Endometrial microvascular endothelial cells (primary cell): Measurements from ENCODE around the gene NEO1. TPM values are rescaled to one million over a fixed set of nuclear protein-coding genes. Genes with fewer than 3 reads are reported as not detected.

Source experiments
- in situ Hi-C: cut with HindIII; loops from 2 replicates; pipeline ENCODE4 v1.10.0; 2017; ENCODE audit warnings: low sequenced_read_pairs, low pct_unique_long_range_greater_than_20kb; ENCODE audit errors: inconsistent ontology term
- total RNA-seq: library from RNA; depleted of rRNA; stranded (reverse); fragments of >200 nt; gene quantifications from one replicate; pipeline ENCODE4 v1.2.3, GENCODE V29; 2015; ENCODE audit errors: inconsistent ontology term

The NEO1 gene
- total RNA-seq, 1 donor from 2014 or later: not detected

GRCh38 chr15:73026511-73027054 lies 25.7 kb upstream of the NEO1 start:
- in situ Hi-C loops: no loop called here

- in situ Hi-C loops: no loop called here
Measured at GRCh38 chr15:73028031-73028430, 24.2 kb upstream of the NEO1 start.

GRCh38 chr15:73028831-73029451 lies 23.3 kb upstream of the NEO1 start:
- in situ Hi-C loops: no loop called here

GRCh38 chr15:73030122-73030679 lies 22.1 kb upstream of the NEO1 start:
- in situ Hi-C loops: no loop called here

GRCh38 chr15:73031648-73032047 lies 20.6 kb upstream of the NEO1 start:
- in situ Hi-C loops: no loop called here

- in situ Hi-C loops: no loop called here
Measured at GRCh38 chr15:73033611-73034010, 18.7 kb upstream of the NEO1 start.

- in situ Hi-C loops: no loop called here
Measured at GRCh38 chr15:73034221-73034620, 18.0 kb upstream of the NEO1 start.

GRCh38 chr15:73035221-73035620 lies 17.0 kb upstream of the NEO1 start:
- in situ Hi-C loops: no loop called here

GRCh38 chr15:73038220-73038619 lies 14.0 kb upstream of the NEO1 start:
- in situ Hi-C loops: no loop called here

GRCh38 chr15:73046073-73046472 lies 6.2 kb upstream of the NEO1 start:
- in situ Hi-C loops: no loop called here

GRCh38 chr15:73047882-73048281 lies 4.4 kb upstream of the NEO1 start:
- in situ Hi-C loops: no loop called here

GRCh38 chr15:73048624-73049295 lies 3.5 kb upstream of the NEO1 start:
- in situ Hi-C loops: no loop called here

GRCh38 chr15:73049564-73050215 lies 2.6 kb upstream of the NEO1 start:
- in situ Hi-C loops: no loop called here

- in situ Hi-C loops: no loop called here
Measured at GRCh38 chr15:73050561-73051295, 1.5 kb upstream of the NEO1 start.

GRCh38 chr15:73051391-73051806 lies 864 bp upstream of the NEO1 start:
- in situ Hi-C loops: no loop called here

GRCh38 chr15:73052653-73053397 lies 562 bp downstream of the NEO1 start:
- in situ Hi-C loops: no loop called here

GRCh38 chr15:73053398-73053723 lies 1.1 kb downstream of the NEO1 start:
- in situ Hi-C loops: no loop called here

- in situ Hi-C loops: no loop called here
Measured at GRCh38 chr15:73054417-73054953, 2.2 kb downstream of the NEO1 start.
